Measurements from ENCODE around the gene TFCP2.

- TF ChIP-seq CTCF (IDR thresholded peaks at IDR 0.05) = no peak
- TF ChIP-seq POLR2A (IDR thresholded peaks at IDR 0.05) = no peak
- TF ChIP-seq EP300 (IDR thresholded peaks at IDR 0.05) = no peak
- TF ChIP-seq POLR2AphosphoS5 (IDR thresholded peaks at IDR 0.05) = no peak
Observed at GRCh38 chr12:51080136-51080535, 92.8 kb downstream of the TFCP2 start.

Data from suprapubic skin (tissue), 4 donors.